Body of pancreas (tissue), 4 donors: ENCODE results near the gene SLC45A2. TPM values are rescaled to one million over a fixed set of nuclear protein-coding genes. Genes with fewer than 3 reads are reported as not detected.
A peak's percentile ranks its signal among the peaks of the same experiment; 100 is the strongest.

Source experiments
- ATAC-seq: fragments of 150-250 bp; one replicate; pipeline ENCODE4 v1.9.1; 2016
- DNase-seq, 4 donors: peaks; one replicate each; pipeline ENCODE4 v3.0.0-alpha.2; 2019
- H3K27ac ChIP-seq, 4 donors: fragments of 200-600 bp; sonication (generic); 1 replicate in 3 of 4; 2 replicates in 1 of 4; pipeline versions ENCODE4 v1.5.1 to v1.6.1; 2016 to 2019; ENCODE audit warnings: mild to moderate bottlenecking in 1 of 4, mixed read lengths in 1 of 4, moderate library complexity in 1 of 4
- H3K27me3 ChIP-seq, 2 donors: fragments of 200-600 bp; sonication (generic); one replicate each; pipeline ENCODE4 v1.6.0; 2016; ENCODE audit warnings: mild to moderate bottlenecking in 1 of 2
- H3K36me3 ChIP-seq, 2 donors: fragments of 200-600 bp; sonication (generic); replicated peaks in 1 of 2; 2 replicates each; pipeline ENCODE4 v1.5.1; 2016; ENCODE audit warnings: low read depth in 2 of 2; ENCODE audit not compliant: insufficient read depth in 1 of 2
- H3K4me1 ChIP-seq: fragments of 200-600 bp; sonication (generic); one replicate; pipeline ENCODE4 v1.6.0; 2016
- H3K4me3 ChIP-seq, 2 donors: fragments of 200-600 bp; sonication (generic); 1 replicate in 1 of 2; 2 replicates in 1 of 2; pipeline ENCODE4 v1.5.1; 2016 to 2019
- H3K9me3 ChIP-seq, 3 donors: fragments of 200-600 bp; sonication (generic); 1 replicate in 2 of 3; 2 replicates in 1 of 3; pipeline ENCODE4 v1.5.1; 2016
- CTCF ChIP-seq, 7 experiments: fragments of 450-650 bp in 4 of 7; fragments of 200-600 bp in 3 of 7; sonication (generic) in 3 of 7; IDR thresholded peaks; one replicate each; pipeline ENCODE4 v1.5.1; 2016 to 2019; ENCODE audit warnings: antibody characterized with exemption in 7 of 7
- POLR2A ChIP-seq, 3 donors: fragments of 450-650 bp; IDR thresholded peaks; one replicate each; pipeline ENCODE4 v1.6.1; 2016; ENCODE audit warnings: antibody characterized with exemption in 3 of 3, mild to moderate bottlenecking in 2 of 3
- WGBS, 2 donors: methylation state at CpG; one replicate each; pipeline ENCODE4 v1.1.5; 2017; 5-methylcytosine and 5-hydroxymethylcytosine counted together
- intact Hi-C: fragments of 100-400 bp; cut with DNase I; formaldehyde crosslinking; loops from one replicate; pipeline ENCODE4 v1.15.1; 2023
- total RNA-seq, 2 donors: library from RNA; depleted of rRNA; stranded (reverse); fragments of >200 nt; gene quantifications; one replicate each; pipeline ENCODE4 v1.1.0, GENCODE V29; 2016

The SLC45A2 gene
- total RNA-seq, 2 donors from 2014 or later, result not detected

DNA sequence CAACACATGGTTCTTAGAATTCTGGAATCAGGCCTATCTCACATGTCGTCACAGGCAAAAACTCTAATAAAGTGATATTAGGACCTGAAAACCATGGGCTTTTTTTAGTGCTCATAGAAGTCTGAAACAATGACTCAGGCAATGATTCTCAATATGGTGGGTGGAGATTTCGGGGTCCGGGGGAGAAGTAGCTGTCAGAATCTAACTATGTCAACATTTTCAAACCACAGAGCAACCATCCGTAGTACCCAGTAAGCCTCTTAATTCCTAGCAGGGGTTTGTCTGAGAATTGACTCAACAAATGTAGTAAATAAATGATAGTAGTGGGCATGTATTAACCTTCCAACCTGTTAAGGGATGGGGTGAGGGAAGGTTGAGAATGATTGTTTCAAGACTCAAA, 20.7 kb upstream of the SLC45A2 start:
- no peak for DNase-seq
- H3K9me3 ChIP-seq, result no peaks in the 10 kb centered on the region
- H3K4me3 ChIP-seq, result no peak overlapping the region
- TF ChIP-seq CTCF (IDR thresholded peaks at IDR 0.05), result no peak
- TF ChIP-seq POLR2A (IDR thresholded peaks at IDR 0.05), result no peak
- 77 to 85% methylated on average over 4 of the region's 4 CpGs for WGBS, 2 donors
- no peak overlapping the region for H3K27ac ChIP-seq
- H3K36me3 ChIP-seq, result no peaks in the 10 kb centered on the region
- no peak for ATAC-seq
- no peaks in the 10 kb centered on the region for H3K27me3 ChIP-seq
- intact Hi-C loops, result no loop called here
- H3K4me1 ChIP-seq, result peaks cover 29% of the 10 kb centered on the region

- DNase-seq (no peak), ATAC-seq (no peak)
- Histone ChIP-seq H3K4me1 (peaks cover 25% of the 10 kb centered on the region), H3K27me3 (no peaks in the 10 kb centered on the region), H3K36me3 (no peaks in the 10 kb centered on the region), H3K27ac (no peak overlapping the region), H3K9me3 (no peaks in the 10 kb centered on the region), H3K4me3 (no peak overlapping the region)
- intact Hi-C loops, result no loop called here
- TF ChIP-seq POLR2A (IDR thresholded peaks at IDR 0.05) (no peak), CTCF (IDR thresholded peaks at IDR 0.05) (no peak)
- 84 to 89% methylated on average over 4 of the region's 4 CpGs for WGBS, 2 donors
These were observed 19.4 kb upstream of the SLC45A2 start for GRCh38 chr5:34003941-34004340.

DNA sequence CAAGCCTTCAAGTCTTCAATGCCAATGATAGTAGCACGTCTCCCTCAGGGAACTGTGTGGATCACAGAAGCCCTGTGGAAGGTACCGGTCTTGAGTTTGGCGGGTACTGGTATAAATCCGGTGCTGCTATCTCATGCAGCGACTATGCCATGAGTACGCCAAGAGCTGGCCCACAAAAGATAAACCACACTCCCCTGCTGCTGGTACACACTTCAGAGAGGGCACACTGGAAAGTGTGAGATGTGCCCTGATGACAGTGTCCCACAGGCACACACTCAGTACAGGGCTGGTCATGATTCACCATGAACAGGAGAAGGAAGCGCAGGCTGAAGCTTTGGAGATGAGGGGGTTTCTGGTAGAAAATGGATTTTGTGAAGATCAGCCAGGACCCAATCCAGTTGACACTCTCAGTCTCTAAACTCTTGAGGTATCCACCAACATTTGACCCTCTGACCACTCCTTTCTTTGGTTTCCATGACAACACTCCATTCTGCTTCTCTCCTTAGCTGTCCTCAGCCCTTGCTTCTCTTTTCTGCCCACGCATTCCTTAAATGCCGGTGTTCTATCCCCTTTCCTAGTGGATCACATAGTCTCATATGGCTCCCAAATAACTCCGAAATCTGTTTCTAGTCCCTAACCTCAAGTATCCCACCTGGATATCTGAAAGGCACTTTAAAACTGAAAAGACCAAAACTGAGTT, 18.3 kb upstream of the SLC45A2 start:
- intact Hi-C loops, result no loop called here
- H3K4me1 ChIP-seq, result peaks cover 21% of the 10 kb centered on the region
- no peaks in the 10 kb centered on the region for H3K9me3 ChIP-seq
- TF ChIP-seq POLR2A (IDR thresholded peaks at IDR 0.05), result no peak
- no peak for TF ChIP-seq CTCF (IDR thresholded peaks at IDR 0.05)
- ATAC-seq, result no peak
- no peaks in the 10 kb centered on the region for H3K36me3 ChIP-seq
- 97% methylated on average over 10 of the region's 10 CpGs for WGBS, 2 donors
- no peaks in the 10 kb centered on the region for H3K27me3 ChIP-seq
- no peak overlapping the region for H3K4me3 ChIP-seq
- DNase-seq, result no peak
- H3K27ac ChIP-seq, result peak overlapping the region in 1 of 4 donors; percentile 83

DNA sequence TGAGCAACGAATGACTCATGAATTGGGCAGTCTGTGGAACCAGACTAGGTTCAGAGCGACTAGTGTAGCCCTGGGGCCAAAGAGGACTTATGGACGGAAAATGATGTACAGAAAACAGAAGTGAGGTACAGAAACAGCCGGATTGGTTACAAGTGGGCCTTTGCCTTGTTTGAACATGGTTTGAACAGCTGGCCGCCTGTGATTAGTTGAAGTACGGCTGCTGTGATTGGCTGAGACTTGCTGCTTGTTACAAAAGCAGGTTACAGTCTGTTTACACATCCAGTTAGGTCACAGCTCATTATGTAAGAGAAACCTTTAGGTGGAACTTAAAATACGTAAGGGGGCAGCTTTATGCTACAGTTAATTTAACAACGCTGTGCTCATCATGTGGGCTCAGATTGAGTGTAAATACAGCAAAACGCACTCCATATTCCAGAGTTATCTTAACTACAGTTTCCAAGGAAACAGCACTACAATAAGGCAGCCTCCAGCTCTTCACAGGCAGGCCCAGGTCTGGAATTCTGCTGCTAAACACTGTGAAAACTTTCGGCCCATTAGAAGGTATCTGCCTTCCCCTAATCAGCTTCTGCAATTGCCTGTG, 16.8 kb upstream of the SLC45A2 start:
- Histone ChIP-seq H3K36me3 (no peaks in the 10 kb centered on the region), H3K27me3 (no peaks in the 10 kb centered on the region), H3K4me3 (no peak overlapping the region), H3K27ac (peak overlapping the region; percentile 70 to 85 (median 84)), H3K9me3 (no peaks in the 10 kb centered on the region), H3K4me1 (peaks cover 22% of the 10 kb centered on the region)
- ATAC-seq (peak; percentile 94), DNase-seq (peak; percentile 83 to 93 (median 90))
- intact Hi-C loops, result no loop called here
- TF ChIP-seq POLR2A (IDR thresholded peaks at IDR 0.05), result peak in 2 of 3 donors; percentile 29 to 50
- peak in 1 of 7 experiments; percentile 4 for TF ChIP-seq CTCF (IDR thresholded peaks at IDR 0.05)
- 38 to 49% methylated on average over 10 of the region's 10 CpGs for WGBS, 2 donors
